ENCODE results near the gene RBFA. TPM values are rescaled to one million over a fixed set of nuclear protein-coding genes. Genes with fewer than 3 reads are reported as not detected.

The RBFA gene
- total and polyA plus RNA-seq, 12 donors: 21.2 to 45.1 (median 31.6) TPM

- H3K27ac ChIP-seq: no peak overlapping the region
- no peak for DNase-seq
- H3K4me1 ChIP-seq (replicated peaks in 1 of 2): no peaks in the 10 kb centered on the region
- H3K36me3 ChIP-seq (replicated peaks in 1 of 2): no peaks in the 10 kb centered on the region
- H3K27me3 ChIP-seq: no peaks in the 10 kb centered on the region
- TF ChIP-seq POLR2A (IDR thresholded peaks at IDR 0.05) (no peak), CTCF (IDR thresholded peaks at IDR 0.05) (no peak)
- 94 to 98% (median 96%) methylated on average over 9 to 21 of the region's 21 CpGs for WGBS, 4 donors
- H3K4me3 ChIP-seq: no peak overlapping the region
- H3K9me3 ChIP-seq (replicated peaks in 1 of 3): no peaks in the 10 kb centered on the region
- intact Hi-C loops (cut with DNase I): no loop called here
Measured at GRCh38 chr18:80077873-80078272, 43.6 kb downstream of the RBFA start.

Other genes starting within 250 kb of the RBFA start
- gene KCNG2, start 236.5 kb upstream of the RBFA start, total RNA-seq: 1 to 10 TPM in 2 of 9 donors, under 1 TPM in 6, not detected in 1; 0.06 to 2.9 (median 0.55) TPM
- under 1 TPM in 1 of 3 donors, not detected in 2; 0.40 TPM for gene KCNG2, start 236.5 kb upstream of the RBFA start, polyA plus RNA-seq
- gene SLC66A2, start 82.8 kb upstream of the RBFA start, total RNA-seq: 10 to 100 TPM; 12.5 to 47.8 (median 32.6) TPM
- gene SLC66A2, start 82.8 kb upstream of the RBFA start, polyA plus RNA-seq: 10 to 100 TPM in 2 of 3 donors, 1 to 10 TPM in 1; 5.1 to 40.0 (median 37.1) TPM
- 100 to 1,000 TPM in 1 of 9 donors, 10 to 100 TPM in 8; 27.9 to 119 (median 35.2) TPM for gene HSBP1L1, start 69.8 kb upstream of the RBFA start, total RNA-seq
- 100 to 1,000 TPM in 1 of 3 donors, 10 to 100 TPM in 2; 17.3 to 182 (median 77.6) TPM for gene HSBP1L1, start 69.8 kb upstream of the RBFA start, polyA plus RNA-seq
- 100 to 1,000 TPM in 4 of 9 donors, 10 to 100 TPM in 5; 26.5 to 148 (median 84.3) TPM for gene TXNL4A, start 45.9 kb upstream of the RBFA start, total RNA-seq
- gene TXNL4A, start 45.9 kb upstream of the RBFA start, polyA plus RNA-seq: 100 to 1,000 TPM in 1 of 3 donors, 10 to 100 TPM in 2; 79.6 to 128 (median 98.6) TPM
- 10 to 100 TPM in 6 of 9 donors, 1 to 10 TPM in 3; 8.1 to 18.3 (median 13.9) TPM for gene ADNP2, start 74.8 kb downstream of the RBFA start, total RNA-seq
- gene ADNP2, start 74.8 kb downstream of the RBFA start, polyA plus RNA-seq: 10 to 100 TPM in 1 of 3 donors, 1 to 10 TPM in 2; 4.7 to 10.5 (median 5.2) TPM
- gene PARD6G, start 213.1 kb downstream of the RBFA start, total RNA-seq: 1 to 10 TPM; 1.1 to 4.3 (median 2.3) TPM
- 1 to 10 TPM in 2 of 3 donors, under 1 TPM in 1; 0.95 to 2.4 (median 1.8) TPM for gene PARD6G, start 213.1 kb downstream of the RBFA start, polyA plus RNA-seq